HCT116 (cell line): ENCODE results near the gene MATCAP1.

ENCODE experiments used
- EZH2 ChIP-seq: fragments of 200-600 bp; sonication (generic); IDR thresholded peaks from 2 replicates; pipeline ENCODE4 v1.6.1; 2017; ENCODE audit warnings: antibody characterized with exemption, mixed run types
- EZH2phosphoT487 ChIP-seq: fragments of 200-600 bp; IDR thresholded peaks from 2 replicates; pipeline ENCODE4 v1.6.1; 2018; ENCODE audit warnings: antibody characterized with exemption, borderline replicate concordance
- POLR2A ChIP-seq: IDR thresholded peaks from 2 replicates; pipeline ENCODE4 v1.7.0; 2011; ENCODE audit warnings: borderline replicate concordance; ENCODE audit not compliant: insufficient read depth, insufficient read length; ENCODE audit errors: extremely low read depth
- POLR2AphosphoS5 ChIP-seq: IDR thresholded peaks from 2 replicates; pipeline ENCODE4 v1.6.1; 2011; ENCODE audit warnings: mild to moderate bottlenecking, low read depth, low read length, moderate library complexity
- SIN3A ChIP-seq: IDR thresholded peaks from 2 replicates; pipeline ENCODE4 v1.6.1; 2012; ENCODE audit warnings: low read depth
- SP1 ChIP-seq: IDR thresholded peaks from 2 replicates; pipeline ENCODE4 v1.6.1; 2012; ENCODE audit warnings: low read depth
- TCF7L2 ChIP-seq: IDR thresholded peaks from 2 replicates; pipeline ENCODE4 v1.7.0; 2011; ENCODE audit warnings: borderline replicate concordance, inconsistent platforms; ENCODE audit not compliant: insufficient read depth, insufficient read length; ENCODE audit errors: extremely low read depth
- YY1 ChIP-seq: IDR thresholded peaks from 2 replicates; pipeline ENCODE4 v1.6.1; 2011; ENCODE audit warnings: low read length, low read depth, moderate library complexity, mild to moderate bottlenecking; ENCODE audit not compliant: insufficient replicate concordance; ENCODE audit errors: extremely low read depth
- ZFX ChIP-seq: fragments of 450-650 bp; IDR thresholded peaks from 2 replicates; pipeline ENCODE4 v1.6.1; 2017
- ZNF274 ChIP-seq: fragments of 200-500 bp; sonication (Bioruptor generic); IDR thresholded peaks from 2 replicates; pipeline ENCODE4 v1.6.1; 2014; ENCODE audit warnings: mild to moderate bottlenecking, low read depth, low read length, inconsistent platforms
- TF ChIP-seq, protein P1 (sequence below), 3 experiments: fragments of 200-600 bp in 1 of 3; sonication (generic) in 1 of 3; IDR thresholded peaks in 2 of 3; conservative IDR thresholded peaks in 1 of 3; 2 replicates each; pipeline ENCODE4 v1.5.1; 2012 to 2017; ENCODE audit warnings: low read depth in 2 of 3, low read length in 2 of 3, antibody characterized with exemption in 1 of 3, borderline replicate concordance in 1 of 3, control low read depth in 1 of 3, mild to moderate bottlenecking in 1 of 3, mixed read lengths in 1 of 3, mixed run types in 1 of 3, moderate library complexity in 1 of 3; ENCODE audit not compliant: insufficient read depth in 1 of 3
- TF ChIP-seq, protein P2 (sequence below): IDR thresholded peaks from 2 replicates; pipeline ENCODE4 v1.6.1; 2012; ENCODE audit warnings: low read depth

DNA sequence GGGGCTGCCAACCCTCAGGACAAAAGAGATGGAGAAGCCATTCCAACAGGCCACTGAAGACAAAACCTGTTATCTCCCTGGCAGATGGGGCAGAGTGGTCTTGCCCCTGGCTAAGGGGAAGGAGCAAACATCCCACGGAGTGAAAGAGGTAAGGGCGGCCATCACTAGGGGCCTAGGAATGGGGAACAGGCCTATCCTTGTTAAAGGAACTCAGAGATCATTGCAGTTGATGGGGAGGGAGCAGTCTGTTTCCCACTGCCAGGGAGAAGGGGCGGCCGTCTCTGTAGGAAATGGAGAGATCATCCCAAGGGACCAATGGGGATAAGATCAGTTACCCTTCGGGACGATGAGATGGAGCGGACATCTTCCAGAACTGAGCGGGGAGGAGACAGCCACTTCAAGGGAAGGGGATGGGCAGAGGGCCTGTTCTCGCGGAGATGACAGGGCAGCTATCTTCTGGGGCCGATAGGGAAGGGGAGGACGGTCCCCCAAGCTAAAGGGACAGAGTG, 42.6 kb upstream of the MATCAP1 start:
- TF ChIP-seq POLR2AphosphoS5, result no peak
- TF ChIP-seq EZH2, result no peak
- TF ChIP-seq, protein P1, sequence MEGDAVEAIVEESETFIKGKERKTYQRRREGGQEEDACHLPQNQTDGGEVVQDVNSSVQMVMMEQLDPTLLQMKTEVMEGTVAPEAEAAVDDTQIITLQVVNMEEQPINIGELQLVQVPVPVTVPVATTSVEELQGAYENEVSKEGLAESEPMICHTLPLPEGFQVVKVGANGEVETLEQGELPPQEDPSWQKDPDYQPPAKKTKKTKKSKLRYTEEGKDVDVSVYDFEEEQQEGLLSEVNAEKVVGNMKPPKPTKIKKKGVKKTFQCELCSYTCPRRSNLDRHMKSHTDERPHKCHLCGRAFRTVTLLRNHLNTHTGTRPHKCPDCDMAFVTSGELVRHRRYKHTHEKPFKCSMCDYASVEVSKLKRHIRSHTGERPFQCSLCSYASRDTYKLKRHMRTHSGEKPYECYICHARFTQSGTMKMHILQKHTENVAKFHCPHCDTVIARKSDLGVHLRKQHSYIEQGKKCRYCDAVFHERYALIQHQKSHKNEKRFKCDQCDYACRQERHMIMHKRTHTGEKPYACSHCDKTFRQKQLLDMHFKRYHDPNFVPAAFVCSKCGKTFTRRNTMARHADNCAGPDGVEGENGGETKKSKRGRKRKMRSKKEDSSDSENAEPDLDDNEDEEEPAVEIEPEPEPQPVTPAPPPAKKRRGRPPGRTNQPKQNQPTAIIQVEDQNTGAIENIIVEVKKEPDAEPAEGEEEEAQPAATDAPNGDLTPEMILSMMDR (IDR thresholded peaks at IDR 0.05 in 2 of 3, conservative IDR thresholded peaks at IDR 0.05 in 1 of 3; ENCODE audit: borderline replicate concordance in 1 of 3, insufficient read depth in 1 of 3, low read depth in 2 of 3, low read length in 2 of 3), result no peak
- TF ChIP-seq ZNF274, result no peak
- TF ChIP-seq EZH2phosphoT487, result no peak
- TF ChIP-seq SIN3A, result no peak
- TF ChIP-seq SP1, result no peak
- TF ChIP-seq ZFX, result no peak
- TF ChIP-seq YY1, result no peak
- TF ChIP-seq POLR2A, result no peak
- TF ChIP-seq, protein P2, sequence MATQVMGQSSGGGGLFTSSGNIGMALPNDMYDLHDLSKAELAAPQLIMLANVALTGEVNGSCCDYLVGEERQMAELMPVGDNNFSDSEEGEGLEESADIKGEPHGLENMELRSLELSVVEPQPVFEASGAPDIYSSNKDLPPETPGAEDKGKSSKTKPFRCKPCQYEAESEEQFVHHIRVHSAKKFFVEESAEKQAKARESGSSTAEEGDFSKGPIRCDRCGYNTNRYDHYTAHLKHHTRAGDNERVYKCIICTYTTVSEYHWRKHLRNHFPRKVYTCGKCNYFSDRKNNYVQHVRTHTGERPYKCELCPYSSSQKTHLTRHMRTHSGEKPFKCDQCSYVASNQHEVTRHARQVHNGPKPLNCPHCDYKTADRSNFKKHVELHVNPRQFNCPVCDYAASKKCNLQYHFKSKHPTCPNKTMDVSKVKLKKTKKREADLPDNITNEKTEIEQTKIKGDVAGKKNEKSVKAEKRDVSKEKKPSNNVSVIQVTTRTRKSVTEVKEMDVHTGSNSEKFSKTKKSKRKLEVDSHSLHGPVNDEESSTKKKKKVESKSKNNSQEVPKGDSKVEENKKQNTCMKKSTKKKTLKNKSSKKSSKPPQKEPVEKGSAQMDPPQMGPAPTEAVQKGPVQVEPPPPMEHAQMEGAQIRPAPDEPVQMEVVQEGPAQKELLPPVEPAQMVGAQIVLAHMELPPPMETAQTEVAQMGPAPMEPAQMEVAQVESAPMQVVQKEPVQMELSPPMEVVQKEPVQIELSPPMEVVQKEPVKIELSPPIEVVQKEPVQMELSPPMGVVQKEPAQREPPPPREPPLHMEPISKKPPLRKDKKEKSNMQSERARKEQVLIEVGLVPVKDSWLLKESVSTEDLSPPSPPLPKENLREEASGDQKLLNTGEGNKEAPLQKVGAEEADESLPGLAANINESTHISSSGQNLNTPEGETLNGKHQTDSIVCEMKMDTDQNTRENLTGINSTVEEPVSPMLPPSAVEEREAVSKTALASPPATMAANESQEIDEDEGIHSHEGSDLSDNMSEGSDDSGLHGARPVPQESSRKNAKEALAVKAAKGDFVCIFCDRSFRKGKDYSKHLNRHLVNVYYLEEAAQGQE, result no peak
- no peak for TF ChIP-seq TCF7L2
